CD4-positive, alpha-beta T cell treated with Interferon alpha-2 for 1 hour (primary cell): ENCODE results near the gene SLC39A2.
"Not testable (repeated sequence)": the region's sequence is repeated elsewhere in the genome, so short reads cannot be mapped to it uniquely, and the experiment has no call there.

ENCODE experiments used
- DNase-seq, 2 donors: peaks; one replicate each; pipeline ENCODE4 v3.0.0-alpha.2; 2020 to 2022

Gene SLC39A2

GRCh38 chr14:20998674-20999366 lies at the start of gene SLC39A2:
Gene SLC39A2 (plus strand): TSS chr14:20999293. CDS start chr14:20999447, 154 bp downstream.
- no peak for DNase-seq

- DNase-seq, result not testable (repeated sequence)
Measured at GRCh38 chr14:20954736-20955537, 44.2 kb upstream of the SLC39A2 start, which contains the start of gene RNASE2. Gene RNASE2 (plus strand): TSS chr14:20955487. CDS start chr14:20955772, 285 bp downstream.

GRCh38 chr14:20955538-20955873 lies 43.6 kb upstream of the SLC39A2 start:
- not testable (repeated sequence) for DNase-seq

GRCh38 chr14:20956376-20956976 lies 42.6 kb upstream of the SLC39A2 start:
- DNase-seq, result peak in 1 of 2 donors; percentile 57

GRCh38 chr14:20958946-20959345 lies 40.1 kb upstream of the SLC39A2 start:
- not testable (repeated sequence) for DNase-seq

- no peak for DNase-seq
Measured at GRCh38 chr14:20969336-20969735, 29.8 kb upstream of the SLC39A2 start.

GRCh38 chr14:20970647-20970982 lies 28.5 kb upstream of the SLC39A2 start:
- DNase-seq, result no peak

- DNase-seq, result peak; percentile 76 to 85
Measured at GRCh38 chr14:20970983-20971704, 27.9 kb upstream of the SLC39A2 start.

- DNase-seq, result no peak
Measured at GRCh38 chr14:20971705-20972021, 27.4 kb upstream of the SLC39A2 start.

- no peak for DNase-seq
Measured at GRCh38 chr14:20973501-20973900, 25.6 kb upstream of the SLC39A2 start.

GRCh38 chr14:20976291-20976690 lies 22.8 kb upstream of the SLC39A2 start:
- no peak for DNase-seq

GRCh38 chr14:20978687-20979086 lies 20.4 kb upstream of the SLC39A2 start:
- DNase-seq, result no peak

GRCh38 chr14:20980906-20981305 lies 18.2 kb upstream of the SLC39A2 start:
- DNase-seq, result no peak

GRCh38 chr14:20982646-20983369 lies 16.3 kb upstream of the SLC39A2 start:
- DNase-seq, result no peak

- DNase-seq, result not testable (repeated sequence)
Measured at GRCh38 chr14:20985650-20986049, 13.4 kb upstream of the SLC39A2 start.

- DNase-seq, result no peak
Measured at GRCh38 chr14:20986811-20987210, 12.3 kb upstream of the SLC39A2 start.

GRCh38 chr14:20988717-20989470 lies 10.2 kb upstream of the SLC39A2 start:
- no peak for DNase-seq

- DNase-seq, result no peak
Measured at GRCh38 chr14:20989471-20989786, 9.7 kb upstream of the SLC39A2 start.

GRCh38 chr14:20989787-20990600 lies 9.1 kb upstream of the SLC39A2 start, which contains the start of gene METTL17:
Gene METTL17 (plus strand): TSS chr14:20989980. CDS start chr14:20990003, 23 bp downstream.
- DNase-seq, result peak; percentile 86 to 90

GRCh38 chr14:20996521-20996920 lies 2.6 kb upstream of the SLC39A2 start:
- DNase-seq, result no peak

- DNase-seq, result no peak
Measured at GRCh38 chr14:20997115-20997514, 2.0 kb upstream of the SLC39A2 start.
